Mammary epithelial cell (primary cell): ENCODE measurements around the gene FGA.

Source experiments
- EZH2 ChIP-seq: IDR thresholded peaks from 2 replicates; pipeline ENCODE4 v1.6.1; 2012; ENCODE audit warnings: low read length, inconsistent platforms, borderline replicate concordance
- TF ChIP-seq, protein P1 (sequence below), 2 donors: IDR thresholded peaks in 1 of 2; conservative IDR thresholded peaks in 1 of 2; 2 replicates each; pipeline ENCODE4 v1.5.1; 2011 to 2012; ENCODE audit warnings: inconsistent platforms in 2 of 2, low read length in 2 of 2, mild to moderate bottlenecking in 2 of 2, control low read depth in 1 of 2, low read depth in 1 of 2; ENCODE audit not compliant: insufficient read depth in 1 of 2; ENCODE audit errors: extremely low read depth in 1 of 2

DNA sequence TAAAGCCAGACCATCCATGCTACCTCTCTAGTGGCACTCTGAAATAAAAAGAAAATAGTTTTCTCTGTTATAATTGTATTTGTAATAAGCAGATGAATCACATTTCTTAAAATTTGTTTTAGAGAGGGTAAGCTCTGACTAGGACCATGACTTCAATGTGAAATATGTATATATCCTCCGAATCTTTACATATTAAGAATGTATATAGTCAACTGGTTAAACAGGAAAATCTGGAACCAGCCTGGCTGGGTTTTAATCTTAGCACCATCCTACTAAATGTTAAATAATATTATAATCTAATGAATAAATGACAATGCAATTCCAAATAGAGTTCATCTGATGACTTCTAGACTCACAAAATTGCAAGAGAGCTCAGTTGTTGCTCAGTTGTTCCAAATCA, 26.2 kb downstream of the FGA start:
- TF ChIP-seq, protein P1, sequence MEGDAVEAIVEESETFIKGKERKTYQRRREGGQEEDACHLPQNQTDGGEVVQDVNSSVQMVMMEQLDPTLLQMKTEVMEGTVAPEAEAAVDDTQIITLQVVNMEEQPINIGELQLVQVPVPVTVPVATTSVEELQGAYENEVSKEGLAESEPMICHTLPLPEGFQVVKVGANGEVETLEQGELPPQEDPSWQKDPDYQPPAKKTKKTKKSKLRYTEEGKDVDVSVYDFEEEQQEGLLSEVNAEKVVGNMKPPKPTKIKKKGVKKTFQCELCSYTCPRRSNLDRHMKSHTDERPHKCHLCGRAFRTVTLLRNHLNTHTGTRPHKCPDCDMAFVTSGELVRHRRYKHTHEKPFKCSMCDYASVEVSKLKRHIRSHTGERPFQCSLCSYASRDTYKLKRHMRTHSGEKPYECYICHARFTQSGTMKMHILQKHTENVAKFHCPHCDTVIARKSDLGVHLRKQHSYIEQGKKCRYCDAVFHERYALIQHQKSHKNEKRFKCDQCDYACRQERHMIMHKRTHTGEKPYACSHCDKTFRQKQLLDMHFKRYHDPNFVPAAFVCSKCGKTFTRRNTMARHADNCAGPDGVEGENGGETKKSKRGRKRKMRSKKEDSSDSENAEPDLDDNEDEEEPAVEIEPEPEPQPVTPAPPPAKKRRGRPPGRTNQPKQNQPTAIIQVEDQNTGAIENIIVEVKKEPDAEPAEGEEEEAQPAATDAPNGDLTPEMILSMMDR (conservative IDR thresholded peaks at IDR 0.05 in 1 of 2, IDR thresholded peaks at IDR 0.05 in 1 of 2; ENCODE audit: extremely low read depth in 1 of 2, insufficient read depth in 1 of 2, low read depth in 1 of 2, low read length in 2 of 2), result no peak
- TF ChIP-seq EZH2, result no peak
